NCI-H2196 (cell line): ENCODE results near the gene TUNAR.

Experiments
- DNase-seq: peaks from one replicate; lab custom pipeline; 2025; ENCODE audit not compliant: unreplicated experiment; lab: John Stamatoyannopoulos, UW

The TUNAR gene

GRCh38 chr14:95911456-95911855, 34.8 kb downstream of the TUNAR start:
- DNase-seq: no peak

- DNase-seq: no peak
Observed at GRCh38 chr14:95915330-95915729, 38.7 kb downstream of the TUNAR start.

GRCh38 chr14:95918466-95918865, 41.8 kb downstream of the TUNAR start:
- peak; percentile 30 for DNase-seq

GRCh38 chr14:95920769-95921438, 44.3 kb downstream of the TUNAR start:
- no peak for DNase-seq

GRCh38 chr14:95922080-95922479, 45.4 kb downstream of the TUNAR start:
- DNase-seq: no peak

GRCh38 chr14:95928751-95929150, 52.1 kb downstream of the TUNAR start:
- no peak for DNase-seq

GRCh38 chr14:95931384-95931783, 54.8 kb downstream of the TUNAR start:
- no peak for DNase-seq

GRCh38 chr14:95935228-95935822, 58.7 kb downstream of the TUNAR start:
- no peak for DNase-seq

- DNase-seq: no peak
Observed at GRCh38 chr14:95936041-95936440, 59.4 kb downstream of the TUNAR start.

GRCh38 chr14:95939335-95939734, 62.7 kb downstream of the TUNAR start:
- DNase-seq: no peak

GRCh38 chr14:95941897-95942296, 65.3 kb downstream of the TUNAR start:
- no peak for DNase-seq

- peak; percentile 29 for DNase-seq
Observed at GRCh38 chr14:95943699-95944098, 67.1 kb downstream of the TUNAR start.

- no peak for DNase-seq
Observed at GRCh38 chr14:95944462-95944861, 67.8 kb downstream of the TUNAR start.

GRCh38 chr14:95946867-95947266, 70.2 kb downstream of the TUNAR start:
- no peak for DNase-seq

- no peak for DNase-seq
Observed at GRCh38 chr14:95948558-95948981, 71.9 kb downstream of the TUNAR start.

- no peak for DNase-seq
Observed at GRCh38 chr14:95951359-95951758, 74.7 kb downstream of the TUNAR start.

GRCh38 chr14:95953111-95953724, 76.6 kb downstream of the TUNAR start:
- DNase-seq: no peak

- no peak for DNase-seq
Observed at GRCh38 chr14:95956601-95957460, 80.2 kb downstream of the TUNAR start.

GRCh38 chr14:95958105-95958504, 81.5 kb downstream of the TUNAR start:
- DNase-seq: no peak

GRCh38 chr14:95959317-95959716, 82.7 kb downstream of the TUNAR start:
- no peak for DNase-seq

- peak; percentile 11 for DNase-seq
Observed at GRCh38 chr14:95961481-95961880, 84.8 kb downstream of the TUNAR start.

- DNase-seq: no peak
Observed at GRCh38 chr14:95964901-95965300, 88.3 kb downstream of the TUNAR start.
